Islet of Langerhans (tissue), 1 donor: Measurements from ENCODE around the gene ASIC3.
"Not testable (repeated sequence)": the region's sequence is repeated elsewhere in the genome, so short reads cannot be mapped to it uniquely, and the experiment has no call there.

Experiments
- FAIRE-seq: peaks from one replicate; lab custom pipeline; 2011; peaks lifted over from hg19 to GRCh38; lab: Jason Lieb, UNC

The ASIC3 gene

GRCh38 chr7:151047976-151048815, at the start of gene ASIC3:
ASIC3 (plus strand) TSS chr7:151048531; CDS start chr7:151048886, 355 bp downstream.
- no peak for FAIRE-seq

GRCh38 chr7:150999001-150999400, 49.3 kb upstream of the ASIC3 start:
- FAIRE-seq = no peak

- no peak for FAIRE-seq
Observed at GRCh38 chr7:150999497-151000230, 48.7 kb upstream of the ASIC3 start.

- no peak for FAIRE-seq
Observed at GRCh38 chr7:151000897-151001495, 47.3 kb upstream of the ASIC3 start.

- no peak for FAIRE-seq
Observed at GRCh38 chr7:151001546-151001945, 46.8 kb upstream of the ASIC3 start.

- no peak for FAIRE-seq
Observed at GRCh38 chr7:151003572-151003971, 44.8 kb upstream of the ASIC3 start.

- FAIRE-seq = no peak
Observed at GRCh38 chr7:151005566-151005965, 42.8 kb upstream of the ASIC3 start.

GRCh38 chr7:151006590-151007300, 41.6 kb upstream of the ASIC3 start:
- no peak for FAIRE-seq

- FAIRE-seq = no peak
Observed at GRCh38 chr7:151007469-151007898, 40.8 kb upstream of the ASIC3 start.

GRCh38 chr7:151008143-151008510, 40.2 kb upstream of the ASIC3 start:
- FAIRE-seq = no peak

GRCh38 chr7:151008511-151009323, 39.6 kb upstream of the ASIC3 start:
- FAIRE-seq = no peak

- FAIRE-seq = no peak
Observed at GRCh38 chr7:151009327-151010036, 38.8 kb upstream of the ASIC3 start.

- no peak for FAIRE-seq
Observed at GRCh38 chr7:151010037-151010306, 38.4 kb upstream of the ASIC3 start.

GRCh38 chr7:151010307-151011096, 37.8 kb upstream of the ASIC3 start:
- FAIRE-seq = no peak

- no peak for FAIRE-seq
Observed at GRCh38 chr7:151011097-151011409, 37.3 kb upstream of the ASIC3 start.

GRCh38 chr7:151011616-151012015, 36.7 kb upstream of the ASIC3 start:
- FAIRE-seq = not testable (repeated sequence)

- no peak for FAIRE-seq
Observed at GRCh38 chr7:151012031-151012692, 36.2 kb upstream of the ASIC3 start.

- no peak for FAIRE-seq
Observed at GRCh38 chr7:151012911-151013347, 35.4 kb upstream of the ASIC3 start.

GRCh38 chr7:151013356-151013732, 35.0 kb upstream of the ASIC3 start:
- no peak for FAIRE-seq
